T-helper 1 cell treated with Interleukin-12 subunit alpha and Interleukin-12 subunit beta and Interleukin-4 antibody, amounts not matched to agents 30 μg/mL and 1 μg/mL, for 36 hours (primary cell): ENCODE measurements around the gene RAB20.
"Not testable (repeated sequence)": the region's sequence is repeated elsewhere in the genome, so short reads cannot be mapped to it uniquely, and the experiment has no call there.

Source experiments
- H3K27ac Mint-ChIP-seq: one replicate; pipeline ENCODE4 v1.8.0; 2021; ENCODE audit warnings: mild to moderate bottlenecking, mixed read lengths
- H3K27me3 Mint-ChIP-seq: one replicate; pipeline ENCODE4 v1.8.0; 2021; ENCODE audit warnings: low read depth, mixed read lengths
- H3K36me3 Mint-ChIP-seq: one replicate; pipeline ENCODE4 v1.8.0; 2021; ENCODE audit warnings: low read depth, mixed read lengths
- H3K4me1 Mint-ChIP-seq: one replicate; pipeline ENCODE4 v1.8.0; 2021; ENCODE audit warnings: low read depth, mixed read lengths
- H3K4me3 Mint-ChIP-seq: one replicate; pipeline ENCODE4 v1.8.0; 2021; ENCODE audit warnings: mild to moderate bottlenecking, moderate library complexity, mixed read lengths
- H3K9me3 Mint-ChIP-seq: one replicate; pipeline ENCODE4 v1.8.0; 2021; ENCODE audit warnings: mixed read lengths

Gene RAB20

GRCh38 chr13:110535526-110535925 is 26.0 kb downstream of the RAB20 start:
- no peak overlapping the region for H3K27ac Mint-ChIP-seq
- H3K4me1 Mint-ChIP-seq: peaks cover 3% of the 10 kb centered on the region
- no peak overlapping the region for H3K4me3 Mint-ChIP-seq
- no peaks in the 10 kb centered on the region for H3K9me3 Mint-ChIP-seq
- no peaks in the 10 kb centered on the region for H3K27me3 Mint-ChIP-seq
- no peaks in the 10 kb centered on the region for H3K36me3 Mint-ChIP-seq

GRCh38 chr13:110533771-110534670 is 27.5 kb downstream of the RAB20 start:
- Mint-ChIP-seq H3K27ac (no peak overlapping the region), H3K27me3 (no peaks in the 10 kb centered on the region)

DNA sequence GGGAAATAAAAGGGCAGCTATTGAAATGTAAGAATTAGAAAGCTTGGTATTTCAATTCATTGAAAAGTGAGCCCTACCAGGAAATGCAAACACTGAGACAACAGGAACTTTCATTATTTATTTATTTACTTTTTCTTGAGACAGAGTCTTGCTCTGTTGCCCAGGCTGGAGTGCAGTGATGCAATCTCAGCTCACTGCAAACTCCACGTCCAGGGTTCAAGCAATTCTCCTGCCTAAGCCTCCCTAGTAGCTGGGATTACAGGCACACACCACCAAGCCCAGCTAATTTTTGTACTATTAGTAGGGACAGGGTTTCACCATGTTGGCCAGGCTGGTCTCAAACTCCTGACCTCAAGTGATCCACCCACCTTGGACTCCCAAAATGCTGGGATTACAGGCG is 29.3 kb downstream of the RAB20 start:
- not testable (repeated sequence) for H3K27me3 Mint-ChIP-seq, H3K27ac Mint-ChIP-seq, H3K4me1 Mint-ChIP-seq

More at GRCh38 chr13:110533771-110534670, 27.5 kb downstream of the RAB20 start:
- Mint-ChIP-seq H3K9me3 (no peaks in the 10 kb centered on the region), H3K4me3 (no peak overlapping the region), H3K4me1 (peaks cover 3% of the 10 kb centered on the region), H3K36me3 (no peaks in the 10 kb centered on the region)

DNA sequence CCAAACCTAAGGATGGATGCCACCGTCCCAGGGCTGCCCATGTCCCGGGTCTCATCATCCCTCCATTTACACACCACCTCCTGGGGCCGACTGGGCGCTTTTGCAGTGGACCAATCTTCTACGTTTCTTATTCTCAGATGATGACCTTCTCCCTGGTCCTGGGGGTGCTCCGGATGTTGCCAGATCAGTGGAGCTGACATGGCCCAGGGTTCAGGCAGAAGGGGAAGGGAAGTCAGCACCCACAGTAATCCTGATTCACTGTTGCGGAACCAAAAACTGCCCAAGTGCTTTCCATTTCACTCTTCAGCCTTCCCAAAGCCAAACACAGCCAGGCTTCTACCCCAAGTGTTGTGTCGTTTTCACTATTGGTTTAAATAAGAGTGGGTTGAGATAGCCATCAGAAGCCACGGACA is 29.8 kb downstream of the RAB20 start:
- Mint-ChIP-seq H3K4me3 (no peak overlapping the region), H3K9me3 (no peaks in the 10 kb centered on the region), H3K4me1 (peaks cover 3% of the 10 kb centered on the region), H3K27me3 (no peaks in the 10 kb centered on the region), H3K27ac (no peak overlapping the region), H3K36me3 (no peaks in the 10 kb centered on the region)

More for the DNA sequence above, 29.3 kb downstream of the RAB20 start:
- H3K9me3 Mint-ChIP-seq, H3K36me3 Mint-ChIP-seq, H3K4me3 Mint-ChIP-seq: not testable (repeated sequence)

DNA sequence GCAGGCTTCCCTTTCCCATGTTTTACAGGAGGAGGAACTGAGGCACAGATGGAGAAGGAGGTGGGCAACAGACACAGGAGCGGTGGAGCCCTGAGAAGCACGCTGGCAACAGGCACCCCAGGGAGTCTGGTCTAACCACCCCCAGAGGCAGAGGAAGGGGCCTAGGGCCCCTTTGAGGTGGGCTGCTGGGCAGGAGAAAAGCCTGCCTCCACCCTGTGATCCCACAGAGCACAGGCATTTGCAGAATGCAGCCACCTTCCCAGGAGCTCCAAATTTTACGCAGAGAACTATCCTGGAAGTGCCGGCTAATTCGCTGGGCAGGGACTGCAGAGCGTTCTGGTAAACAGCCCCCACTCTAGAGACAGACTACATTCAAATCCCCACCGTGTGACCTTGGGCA is 30.4 kb downstream of the RAB20 start:
- no peak overlapping the region for H3K4me3 Mint-ChIP-seq
- no peaks in the 10 kb centered on the region for H3K36me3 Mint-ChIP-seq
- no peaks in the 10 kb centered on the region for H3K27me3 Mint-ChIP-seq
- H3K4me1 Mint-ChIP-seq: no peaks in the 10 kb centered on the region
- H3K9me3 Mint-ChIP-seq: no peaks in the 10 kb centered on the region
- no peak overlapping the region for H3K27ac Mint-ChIP-seq

GRCh38 chr13:110529522-110530311 is 31.8 kb downstream of the RAB20 start:
- Mint-ChIP-seq H3K4me1 (peaks cover 3% of the 10 kb centered on the region), H3K27ac (no peak overlapping the region), H3K27me3 (no peaks in the 10 kb centered on the region), H3K4me3 (no peak overlapping the region), H3K9me3 (no peaks in the 10 kb centered on the region), H3K36me3 (no peaks in the 10 kb centered on the region)

DNA sequence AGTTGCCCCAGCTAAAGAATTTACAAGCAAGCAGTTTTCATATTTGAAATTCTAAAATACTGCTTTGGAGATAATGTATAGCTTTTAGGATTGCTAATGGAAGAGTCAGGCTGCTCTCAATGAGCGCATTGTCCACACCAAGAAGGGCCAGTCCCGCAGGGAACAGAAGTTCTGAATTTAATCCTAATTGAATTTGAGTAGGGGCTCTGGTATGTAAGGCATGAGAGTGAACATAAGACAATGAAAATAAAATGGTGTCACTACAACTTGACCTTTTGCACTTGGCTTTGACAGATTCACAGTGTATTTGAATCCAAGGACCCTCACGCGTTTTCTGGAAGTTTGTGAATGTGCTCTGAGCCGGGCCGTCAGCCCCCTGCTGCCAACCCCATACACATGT is 32.6 kb downstream of the RAB20 start:
- Mint-ChIP-seq H3K27me3 (no peaks in the 10 kb centered on the region), H3K27ac (no peak overlapping the region), H3K4me1 (peaks cover 10% of the 10 kb centered on the region), H3K4me3 (no peak overlapping the region), H3K9me3 (no peaks in the 10 kb centered on the region), H3K36me3 (no peaks in the 10 kb centered on the region)

DNA sequence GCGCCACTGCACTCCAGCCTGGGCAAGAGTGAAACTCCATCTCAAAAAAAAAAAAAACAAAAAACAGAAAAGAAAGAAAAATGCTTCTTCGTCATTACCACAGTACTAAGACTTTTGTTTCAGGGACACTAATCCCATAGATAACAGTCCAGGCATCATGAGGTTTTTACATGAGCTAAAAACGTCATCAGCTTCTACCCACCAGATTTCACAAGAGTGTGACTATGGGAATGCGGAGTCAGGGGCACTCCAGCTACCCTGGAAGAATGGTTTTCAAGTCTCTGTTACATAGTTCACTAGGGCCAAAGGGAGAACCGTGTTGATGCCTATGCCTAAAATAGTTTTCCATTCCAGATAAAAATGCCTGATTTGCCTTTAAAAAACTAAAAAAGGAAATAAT is 33.2 kb downstream of the RAB20 start:
- no peaks in the 10 kb centered on the region for H3K9me3 Mint-ChIP-seq
- H3K27me3 Mint-ChIP-seq: no peaks in the 10 kb centered on the region
- H3K4me1 Mint-ChIP-seq: peaks cover 10% of the 10 kb centered on the region
- no peak overlapping the region for H3K27ac Mint-ChIP-seq
- H3K36me3 Mint-ChIP-seq: no peaks in the 10 kb centered on the region
- H3K4me3 Mint-ChIP-seq: no peak overlapping the region

DNA sequence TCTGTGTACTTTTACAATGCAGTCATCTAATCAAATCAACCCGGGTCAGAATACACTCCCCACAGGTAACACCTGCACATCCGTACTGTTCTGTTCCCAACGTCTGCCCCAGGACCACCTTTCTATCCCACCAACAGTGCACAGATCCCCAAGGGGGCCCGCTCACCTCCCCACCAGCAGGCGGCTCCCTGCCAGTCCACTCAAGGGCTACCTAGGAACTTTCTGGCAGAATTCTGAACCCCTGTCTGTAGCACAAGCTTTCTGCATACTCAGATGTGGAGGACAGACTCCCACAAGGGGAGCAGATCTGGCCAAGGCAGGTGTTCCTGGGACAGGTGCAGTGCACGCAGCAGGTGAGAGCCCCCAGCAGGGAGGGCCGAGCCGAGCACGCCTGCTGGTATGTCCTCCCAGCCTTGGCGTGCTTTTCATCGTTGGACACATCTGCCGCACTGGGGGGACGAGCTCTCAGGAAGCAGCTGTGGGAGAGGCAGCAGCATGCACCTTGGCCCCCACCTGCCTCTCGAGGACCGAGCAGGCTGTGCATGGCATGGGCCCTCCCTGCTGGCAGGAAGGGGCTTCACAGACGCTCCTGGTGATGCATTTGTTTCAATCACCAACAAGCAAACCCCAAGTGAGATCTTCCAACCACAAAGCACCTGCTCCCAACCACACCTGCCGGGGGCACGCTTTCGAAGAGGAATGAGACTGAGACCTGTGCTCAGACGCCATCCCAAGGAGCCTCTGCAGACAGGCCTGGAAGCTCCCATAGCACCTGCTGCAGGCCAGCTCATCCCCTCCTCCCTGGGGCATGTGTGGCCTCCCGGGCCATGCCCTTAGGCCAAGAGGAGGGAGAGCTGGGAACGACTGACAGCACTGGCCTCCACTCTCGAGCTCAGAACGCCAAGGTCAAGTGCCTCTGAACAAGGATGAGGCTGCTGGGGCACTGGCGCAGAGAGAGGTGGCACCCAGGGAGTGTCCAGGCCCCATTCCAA is 35.9 kb downstream of the RAB20 start:
- H3K4me3 Mint-ChIP-seq: no peak overlapping the region
- no peaks in the 10 kb centered on the region for H3K27me3 Mint-ChIP-seq
- no peaks in the 10 kb centered on the region for H3K9me3 Mint-ChIP-seq
- H3K27ac Mint-ChIP-seq: no peak overlapping the region
- no peaks in the 10 kb centered on the region for H3K36me3 Mint-ChIP-seq
- H3K4me1 Mint-ChIP-seq: peaks cover 14% of the 10 kb centered on the region

GRCh38 chr13:110524541-110525257 is 36.8 kb downstream of the RAB20 start:
- Mint-ChIP-seq H3K9me3 (no peaks in the 10 kb centered on the region), H3K27ac (no peak overlapping the region), H3K4me3 (no peak overlapping the region), H3K36me3 (no peaks in the 10 kb centered on the region), H3K27me3 (no peaks in the 10 kb centered on the region), H3K4me1 (peaks cover 16% of the 10 kb centered on the region)

DNA sequence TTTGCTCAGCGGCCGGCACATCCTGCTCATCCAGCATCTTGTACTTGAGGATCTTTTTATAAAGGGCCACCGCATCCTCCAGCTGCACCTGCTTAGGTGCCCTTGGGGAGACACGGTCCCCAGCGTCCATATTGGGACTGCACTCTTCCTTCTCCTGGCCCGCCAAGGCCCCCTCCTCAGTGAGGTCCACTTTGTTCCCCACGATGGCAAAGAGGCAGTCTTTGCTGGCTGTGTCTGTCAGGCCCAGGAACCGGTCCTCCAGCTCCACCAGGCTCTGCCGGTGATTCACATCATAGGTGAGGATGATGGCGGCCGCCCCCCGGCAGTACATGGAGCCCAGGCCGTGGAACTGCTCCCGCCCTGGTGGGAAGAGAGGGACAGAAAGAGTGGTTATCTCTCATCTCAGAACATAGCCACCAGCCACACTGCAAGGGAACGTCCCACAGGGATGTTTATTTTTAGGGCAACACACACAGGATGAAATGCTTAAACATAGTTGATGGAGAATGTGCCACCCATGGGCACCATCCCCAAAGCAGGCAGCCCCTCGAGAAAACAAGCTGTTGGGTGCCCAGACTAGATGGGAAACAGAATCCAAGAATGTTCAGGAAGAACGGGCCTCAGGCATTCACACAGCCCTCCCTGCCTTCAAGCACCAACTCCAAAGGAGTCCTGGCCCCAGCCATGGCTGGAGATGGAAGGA is 37.5 kb downstream of the RAB20 start:
- Mint-ChIP-seq H3K27ac (no peak overlapping the region), H3K4me3 (no peak overlapping the region), H3K27me3 (no peaks in the 10 kb centered on the region), H3K9me3 (no peaks in the 10 kb centered on the region), H3K36me3 (no peaks in the 10 kb centered on the region), H3K4me1 (peaks cover 16% of the 10 kb centered on the region)

GRCh38 chr13:110523180-110523579 is 38.3 kb downstream of the RAB20 start:
- Mint-ChIP-seq H3K9me3 (no peaks in the 10 kb centered on the region), H3K27ac (no peak overlapping the region), H3K36me3 (no peaks in the 10 kb centered on the region), H3K4me1 (peaks cover 16% of the 10 kb centered on the region), H3K27me3 (no peaks in the 10 kb centered on the region), H3K4me3 (no peak overlapping the region)

- Mint-ChIP-seq H3K4me1 (peaks cover 16% of the 10 kb centered on the region), H3K36me3 (no peaks in the 10 kb centered on the region), H3K27ac (no peak overlapping the region), H3K27me3 (no peaks in the 10 kb centered on the region), H3K9me3 (no peaks in the 10 kb centered on the region), H3K4me3 (no peak overlapping the region)
These were observed 38.8 kb downstream of the RAB20 start for GRCh38 chr13:110522721-110523120.
